GM19351 (cell line): ENCODE data around the gene SPAG9.
"Not testable (repeated sequence)": the region's sequence is repeated elsewhere in the genome, so short reads cannot be mapped to it uniquely, and the experiment has no call there.

Experiments
- ATAC-seq: cut with Tn5 transposase; IDR thresholded peaks from one replicate; pipeline ENCODE4 v1.9.1; 2021; ENCODE audit warnings: mild to moderate bottlenecking, moderate library complexity; ENCODE audit not compliant: unreplicated experiment

The SPAG9 gene

GRCh38 chr17:51133365-51133764 lies 12.7 kb upstream of the SPAG9 start:
- no peak for ATAC-seq

GRCh38 chr17:51132964-51133319 lies 12.3 kb upstream of the SPAG9 start:
- no peak for ATAC-seq

DNA sequence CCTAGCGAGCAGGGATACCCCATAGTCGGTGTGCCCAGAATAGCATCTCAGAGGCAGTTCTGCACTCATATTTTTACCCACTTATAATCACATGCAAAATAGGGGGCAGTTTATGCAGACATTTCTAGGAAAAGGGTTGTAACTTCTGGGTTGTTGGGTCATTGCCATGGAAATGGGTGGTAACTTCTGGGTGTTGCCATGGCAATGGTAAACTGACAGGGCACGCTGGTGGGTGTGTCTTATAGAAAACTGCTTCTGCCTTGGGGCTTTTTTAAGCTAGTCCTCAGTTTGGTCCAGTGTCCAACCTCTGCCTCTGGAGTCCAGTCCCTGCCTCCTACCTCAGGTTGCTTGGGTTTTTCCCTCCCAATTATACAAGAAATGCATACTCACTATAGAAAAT lies 7.4 kb upstream of the SPAG9 start:
- no peak for ATAC-seq

DNA sequence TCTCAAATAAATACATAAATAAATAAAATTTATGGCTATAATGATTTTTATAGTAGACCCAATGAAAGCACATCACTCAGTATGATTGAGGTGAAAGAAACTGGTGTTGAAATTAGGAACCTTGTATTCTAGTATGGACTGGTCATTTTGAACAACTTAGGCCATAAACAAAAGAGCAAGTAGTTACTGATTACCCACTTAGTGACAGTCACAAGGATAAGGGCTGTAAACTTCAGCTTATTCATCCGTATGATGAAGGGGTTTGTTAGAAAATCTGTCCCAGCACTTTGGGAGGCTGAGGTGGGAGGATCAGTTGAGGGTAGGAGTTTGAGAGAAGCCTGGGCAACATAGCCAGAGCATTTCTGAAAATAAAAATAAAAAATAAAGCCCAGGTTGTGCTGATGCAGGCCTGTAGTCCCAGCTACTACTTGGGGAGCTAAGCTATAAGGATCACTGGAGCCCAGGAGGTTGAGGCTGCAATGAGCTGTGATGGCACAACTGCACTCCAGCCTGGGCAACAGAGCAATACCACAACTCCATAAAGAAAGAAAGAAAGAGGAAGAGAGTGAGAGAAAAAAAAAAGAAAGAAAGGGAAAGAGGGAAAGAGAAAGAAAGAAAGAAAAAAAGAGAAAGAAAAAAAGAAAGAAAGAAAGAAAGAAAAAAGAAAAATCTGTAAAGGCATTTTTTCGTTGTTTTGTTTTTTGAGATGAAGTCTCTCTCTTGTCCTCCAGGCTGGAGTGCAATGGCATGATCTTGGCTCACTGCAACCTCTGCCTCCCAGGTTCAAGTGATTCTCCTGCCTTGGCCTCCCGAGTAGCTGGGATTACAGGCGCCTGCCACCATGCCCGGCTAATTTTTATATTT lies 4.2 kb upstream of the SPAG9 start:
- ATAC-seq = no peak

- ATAC-seq = not testable (repeated sequence)
Observed at GRCh38 chr17:51122473-51123115, 1.9 kb upstream of the SPAG9 start.

- ATAC-seq = peak; percentile 25
Observed at GRCh38 chr17:51121620-51122472, 1.2 kb upstream of the SPAG9 start.

- ATAC-seq = peak; percentile 31
Observed at GRCh38 chr17:51120357-51120738, 320 bp downstream of the SPAG9 start.

DNA sequence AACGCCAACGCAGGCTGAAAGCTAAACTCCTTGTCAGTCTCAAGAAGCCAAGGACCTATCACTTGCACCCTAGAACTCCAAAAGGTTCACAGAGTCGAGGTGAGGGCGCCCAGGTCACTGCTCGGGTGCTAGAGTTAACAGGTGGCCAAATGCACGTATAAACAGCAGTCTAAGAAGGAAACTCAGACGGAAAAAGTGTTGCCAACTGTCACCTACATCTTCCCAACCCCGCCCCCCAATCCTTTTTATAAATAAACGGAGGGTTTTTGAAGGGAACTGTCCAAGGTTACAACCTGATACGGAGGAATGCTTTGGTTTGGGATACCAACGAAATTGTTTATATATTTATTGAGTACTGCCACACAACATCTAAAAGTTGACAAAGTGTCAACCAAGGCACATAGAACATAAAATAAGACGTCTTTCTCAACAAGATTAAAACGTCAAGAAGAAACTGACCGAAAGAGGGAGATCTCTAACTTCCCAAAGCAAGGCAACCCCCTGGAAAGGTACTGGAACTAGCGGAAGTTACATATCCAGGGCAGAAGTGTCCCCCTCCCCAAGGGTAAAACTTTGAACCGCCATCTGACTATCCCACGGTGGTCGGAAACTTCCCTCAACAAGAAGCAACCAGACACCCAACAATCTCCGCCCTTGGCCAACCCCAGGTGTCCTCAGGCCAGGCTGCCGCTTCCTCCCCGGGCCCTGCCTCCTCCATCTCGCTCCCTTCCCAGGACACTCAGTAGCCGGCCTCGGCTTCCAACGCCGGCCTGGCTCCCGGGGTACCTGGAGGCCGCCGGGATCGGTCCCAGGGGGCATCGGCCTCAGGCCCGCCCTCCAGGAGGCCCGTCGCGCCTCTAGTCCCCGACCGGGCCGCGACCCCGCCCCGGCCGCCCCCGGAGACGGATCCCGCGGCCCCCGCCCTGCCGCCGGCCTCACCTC lies 982 bp downstream of the SPAG9 start:
- ATAC-seq = peak; percentile 30

DNA sequence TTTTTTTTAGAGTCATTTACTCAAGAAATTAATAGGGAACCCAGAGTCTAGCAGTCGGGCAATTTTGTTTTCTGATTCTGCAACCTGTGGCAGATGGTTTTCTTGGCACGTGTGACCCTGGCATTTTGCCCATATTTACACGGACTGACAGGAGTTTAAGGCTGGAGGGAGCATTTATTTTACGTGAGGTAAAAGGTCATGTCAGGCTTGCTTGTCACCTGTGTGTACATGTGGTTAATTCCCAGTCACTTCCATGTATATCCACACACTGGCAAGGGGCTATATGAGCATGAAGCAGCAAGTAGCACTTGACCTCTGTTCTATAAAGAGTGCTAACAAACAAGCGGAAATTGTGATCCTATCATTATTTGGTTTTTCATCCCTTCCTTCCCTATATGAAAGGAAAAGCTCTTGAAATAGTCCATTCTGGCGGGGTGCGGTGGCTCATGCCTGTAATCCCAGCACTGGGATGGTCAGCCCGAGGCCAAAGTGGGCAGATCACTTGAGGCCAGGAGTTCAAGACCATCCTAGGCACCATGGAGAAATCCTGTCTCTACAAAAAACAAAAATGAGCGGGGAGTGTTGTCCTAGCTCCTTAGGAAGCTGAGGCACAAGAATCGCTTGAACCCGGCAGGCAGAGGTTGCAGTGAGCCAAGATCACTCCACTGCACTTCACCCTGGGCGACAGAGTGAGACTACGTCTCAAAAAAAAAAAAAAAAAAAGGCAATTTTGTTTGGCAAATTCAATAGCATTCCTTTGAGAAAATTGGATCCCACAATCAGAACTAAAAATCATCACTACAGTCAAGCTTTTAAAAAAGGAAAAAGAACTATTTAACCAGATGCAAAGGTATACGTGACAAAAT lies 2.1 kb downstream of the SPAG9 start:
- no peak for ATAC-seq

GRCh38 chr17:51115179-51115578 lies 5.5 kb downstream of the SPAG9 start:
- no peak for ATAC-seq

DNA sequence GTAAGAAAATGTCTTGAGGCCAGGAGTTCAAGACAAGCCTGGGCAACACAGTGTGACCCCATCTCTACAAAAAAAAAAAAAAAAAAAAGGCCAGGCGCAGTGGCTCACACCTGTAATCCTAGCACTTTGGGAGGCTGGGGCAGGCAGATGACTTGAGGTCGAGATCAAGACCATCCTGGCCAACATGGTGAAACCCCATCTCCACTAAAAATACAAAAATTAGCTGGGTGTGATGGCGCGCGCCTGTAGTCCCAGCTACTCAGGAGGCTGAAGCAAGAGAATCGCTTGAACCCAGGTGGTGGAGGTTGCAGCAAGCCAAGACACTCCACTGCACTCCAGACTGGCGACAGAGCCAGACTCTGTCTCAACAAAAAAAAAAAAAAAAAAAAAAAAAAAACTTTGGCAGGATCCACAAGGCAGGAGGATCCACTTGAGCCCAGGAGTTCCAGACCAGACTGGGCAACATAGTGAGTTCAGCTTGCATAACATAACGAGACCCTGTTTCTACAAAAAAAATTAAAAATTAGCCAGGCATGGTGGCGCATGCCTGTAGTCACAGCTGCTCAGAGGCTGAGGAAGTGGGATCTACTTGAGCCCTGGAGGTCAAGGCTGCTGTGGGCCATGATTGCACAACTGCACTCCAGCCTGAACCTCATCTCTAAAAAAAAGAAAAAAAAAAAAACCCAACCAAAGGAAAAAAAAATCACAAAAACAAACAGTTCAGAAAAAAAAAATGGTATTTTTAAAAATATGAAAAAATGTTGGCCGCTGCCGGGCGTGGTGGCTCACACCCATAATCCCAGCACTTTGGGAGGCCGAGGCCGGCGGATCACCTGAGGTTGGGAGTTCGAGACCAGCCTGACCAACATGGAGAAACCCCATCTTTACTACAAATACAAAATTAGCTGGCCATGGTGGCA lies 8.1 kb downstream of the SPAG9 start:
- ATAC-seq = not testable (repeated sequence)

DNA sequence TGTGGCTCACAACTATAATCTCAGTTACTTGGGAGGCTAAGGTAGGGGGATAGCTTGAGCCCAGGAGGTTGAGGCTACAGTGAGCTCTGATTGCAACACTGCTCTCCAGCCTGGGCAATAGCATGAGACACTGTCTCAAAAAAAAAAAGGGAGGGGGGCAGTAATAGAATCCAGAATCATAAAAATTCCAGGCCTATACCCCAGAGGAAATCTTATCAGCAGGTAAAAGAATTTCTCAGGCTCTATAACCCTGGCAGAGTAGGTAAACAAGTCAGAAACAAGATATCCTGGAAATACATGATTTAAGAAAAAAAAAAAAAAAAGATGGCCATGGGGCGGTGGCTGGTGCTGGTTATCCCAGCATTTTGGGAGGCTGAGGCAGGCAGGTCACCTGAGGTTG lies 12.9 kb downstream of the SPAG9 start:
- ATAC-seq = no peak

DNA sequence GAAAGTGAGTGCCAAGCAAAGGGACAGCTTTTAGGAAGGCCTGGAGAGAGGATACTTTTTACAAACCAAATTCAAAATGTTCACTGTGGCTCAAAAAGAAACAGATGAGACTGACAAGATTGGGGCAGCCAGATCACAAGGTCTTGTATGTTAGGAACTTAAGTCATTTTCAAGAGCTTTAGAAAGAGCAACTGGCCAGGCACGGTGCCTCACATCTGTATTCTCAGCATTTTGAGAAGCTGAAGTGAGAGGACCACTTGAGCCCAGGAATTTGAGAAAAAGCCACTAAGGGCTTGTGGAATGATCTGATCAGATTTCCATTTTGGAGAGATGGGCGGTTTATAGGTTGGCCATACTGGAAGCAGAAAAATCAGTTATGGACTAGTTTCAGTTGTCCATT lies 17.2 kb downstream of the SPAG9 start:
- no peak for ATAC-seq

DNA sequence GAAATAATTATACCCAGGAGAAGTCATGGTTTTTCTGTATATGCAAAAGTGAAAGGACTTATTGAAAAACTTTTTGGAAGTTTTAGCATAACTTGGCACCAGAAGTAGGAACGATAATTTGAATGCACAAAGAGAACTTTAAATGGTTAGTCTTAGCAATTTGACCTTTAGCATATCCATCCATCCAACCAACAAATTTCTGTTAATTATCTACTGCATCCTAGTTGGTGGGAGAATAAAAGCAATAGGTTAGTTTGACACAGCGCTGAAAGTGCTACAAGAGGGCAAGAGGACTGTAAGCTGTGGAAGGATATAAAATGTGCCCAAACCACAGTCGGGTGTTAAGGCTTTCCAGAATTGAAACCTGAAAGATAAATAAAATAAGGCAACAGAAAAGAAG lies 17.6 kb downstream of the SPAG9 start:
- no peak for ATAC-seq

DNA sequence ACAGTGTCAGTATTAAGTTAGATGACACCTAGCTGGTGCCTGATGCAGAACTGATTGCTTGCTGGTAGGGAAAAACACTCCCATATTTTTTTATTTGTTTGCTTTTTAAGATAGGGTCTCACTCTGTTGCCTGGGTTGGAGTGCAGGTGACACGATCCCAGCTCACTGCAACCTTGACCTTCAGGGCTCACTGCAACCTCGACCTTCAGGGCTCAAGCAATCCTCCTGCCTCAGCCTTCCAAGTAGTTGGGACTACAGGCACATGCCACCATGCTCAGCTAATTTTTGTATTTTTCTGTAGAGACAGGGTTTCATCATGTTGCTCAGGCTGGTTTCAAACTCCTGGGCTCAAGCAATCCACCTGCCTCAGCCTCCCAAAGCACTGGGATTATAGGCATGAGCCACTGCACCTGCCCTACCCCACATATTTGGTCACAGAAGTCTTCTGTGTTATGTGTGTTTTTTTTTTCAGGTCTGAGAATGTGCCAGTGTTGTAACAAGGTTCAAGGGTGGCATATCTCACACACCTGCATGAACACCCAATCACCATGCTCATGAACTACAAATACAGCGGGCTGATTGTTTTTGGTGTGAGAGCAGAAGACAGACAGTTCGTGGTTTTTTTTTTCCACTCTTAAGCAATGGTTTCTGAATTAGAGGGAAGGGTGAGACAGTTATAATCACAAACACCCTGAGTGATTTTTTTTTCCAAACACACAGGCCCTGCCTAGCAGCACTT lies 22.8 kb downstream of the SPAG9 start:
- ATAC-seq = no peak

- ATAC-seq = no peak
Observed at GRCh38 chr17:51091635-51092034, 29.0 kb downstream of the SPAG9 start.

DNA sequence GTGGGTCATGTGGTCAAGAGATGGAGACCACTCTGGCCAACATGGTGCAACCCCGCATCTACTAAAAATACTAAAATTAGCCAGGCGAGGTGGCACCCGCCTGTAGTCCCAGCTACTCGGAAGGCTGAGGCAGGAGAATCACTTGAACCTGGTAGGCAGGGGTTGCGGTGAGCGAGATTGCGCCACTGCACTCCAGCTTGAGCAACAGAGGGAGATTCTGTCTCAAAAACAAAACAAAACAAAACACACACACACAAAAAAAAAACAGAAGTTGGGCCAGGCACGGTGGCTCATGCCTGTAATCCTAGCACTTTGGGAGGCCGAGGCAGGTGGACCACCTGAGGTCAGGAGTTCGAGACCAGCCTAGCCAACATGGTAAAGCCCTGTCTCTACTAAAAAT lies 31.8 kb downstream of the SPAG9 start:
- ATAC-seq = not testable (repeated sequence)

DNA sequence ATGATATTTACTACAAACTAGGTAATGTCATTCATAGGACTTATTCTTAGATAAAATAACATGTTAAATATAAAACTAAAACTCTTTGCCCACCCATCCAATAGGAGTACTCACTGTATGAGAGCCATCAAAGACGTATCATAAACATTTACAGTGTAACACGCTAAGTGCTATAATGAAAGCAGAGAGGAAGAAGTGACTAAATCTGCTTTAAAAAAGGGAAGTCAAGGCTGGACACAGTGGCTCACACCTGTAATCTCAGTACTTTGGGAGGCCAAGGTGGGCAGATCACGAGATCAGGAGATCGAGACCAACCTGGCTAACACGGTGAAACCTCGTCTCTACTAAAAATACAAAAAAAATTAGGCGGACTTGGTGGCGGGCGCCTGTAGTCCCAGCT lies 32.4 kb downstream of the SPAG9 start:
- ATAC-seq = no peak
